HG03039 (cell line): Measurements from ENCODE around the gene EARS2.
"Not testable (repeated sequence)": the region's sequence is repeated elsewhere in the genome, so short reads cannot be mapped to it uniquely, and the experiment has no call there.

Experiments used
- ATAC-seq: cut with Tn5 transposase; IDR thresholded peaks from one replicate; pipeline ENCODE4 v1.9.1; 2021; ENCODE audit warnings: mild to moderate bottlenecking, moderate library complexity; ENCODE audit not compliant: unreplicated experiment

The EARS2 gene

GRCh38 chr16:23570992-23571632 lies 14.0 kb upstream of the EARS2 start:
- no peak for ATAC-seq

- no peak for ATAC-seq
Measured at GRCh38 chr16:23567602-23568001, 10.5 kb upstream of the EARS2 start.

DNA sequence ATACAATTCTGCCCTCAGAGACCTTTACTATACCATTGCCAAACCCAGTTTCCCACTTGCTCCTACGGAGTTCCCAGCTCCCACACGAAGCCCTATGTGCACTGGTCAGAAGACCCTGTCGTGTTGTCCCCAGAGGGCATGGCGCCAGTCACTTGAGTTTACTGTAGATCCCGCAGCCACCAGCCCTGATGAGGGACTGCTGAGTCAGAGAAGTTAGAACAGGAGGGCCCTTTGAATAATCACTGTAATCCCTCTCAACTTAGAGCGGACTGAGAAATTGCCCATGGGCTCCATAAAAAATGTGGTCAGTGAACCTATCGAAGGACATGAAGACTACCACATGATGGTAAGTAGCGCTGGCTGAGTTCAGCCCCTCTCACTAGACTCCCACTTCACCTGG lies 9.6 kb upstream of the EARS2 start:
- ATAC-seq, result no peak

DNA sequence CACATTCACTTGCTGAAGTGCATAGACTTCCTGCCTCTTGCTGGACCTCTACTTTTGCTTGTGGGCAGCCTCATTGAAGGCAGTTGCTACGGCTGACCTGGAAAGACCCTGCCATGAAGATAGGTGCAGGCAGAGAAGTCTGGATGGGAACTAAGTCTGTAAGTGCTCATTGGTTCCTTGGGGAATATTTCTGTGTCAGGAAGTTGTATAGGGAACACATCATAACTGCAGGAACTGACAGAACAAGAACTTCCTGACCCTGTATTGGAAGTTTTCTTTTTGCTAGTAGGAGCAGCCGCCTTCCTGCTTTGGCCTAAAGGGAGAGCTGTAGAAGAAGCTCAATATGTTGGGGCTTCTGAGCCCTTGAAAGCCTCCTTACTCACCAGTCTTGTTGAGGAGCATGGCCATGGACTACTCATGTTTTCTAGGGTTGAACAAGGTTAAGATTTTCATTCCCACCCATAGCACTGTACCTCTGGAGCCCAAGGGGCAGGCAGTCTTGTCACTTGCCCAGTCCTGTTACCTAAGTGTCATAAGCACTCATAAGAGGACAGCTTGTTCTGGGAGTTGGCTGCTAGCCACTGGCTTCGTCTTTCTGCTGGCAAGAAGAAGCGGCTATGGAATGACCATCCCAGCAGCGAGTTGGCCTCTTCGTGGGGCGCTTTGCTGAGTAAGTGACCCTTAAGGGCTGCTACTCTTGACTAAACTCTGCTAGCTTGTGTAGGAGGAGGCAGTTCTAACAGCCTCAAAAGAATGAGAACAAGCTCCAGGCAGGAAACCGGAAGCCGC lies 7.6 kb upstream of the EARS2 start:
- ATAC-seq, result no peak

GRCh38 chr16:23563186-23563585 lies 6.0 kb upstream of the EARS2 start:
- no peak for ATAC-seq

GRCh38 chr16:23562505-23562904 lies 5.4 kb upstream of the EARS2 start:
- ATAC-seq, result no peak

- ATAC-seq, result no peak
Measured at GRCh38 chr16:23561586-23561985, 4.4 kb upstream of the EARS2 start.

DNA sequence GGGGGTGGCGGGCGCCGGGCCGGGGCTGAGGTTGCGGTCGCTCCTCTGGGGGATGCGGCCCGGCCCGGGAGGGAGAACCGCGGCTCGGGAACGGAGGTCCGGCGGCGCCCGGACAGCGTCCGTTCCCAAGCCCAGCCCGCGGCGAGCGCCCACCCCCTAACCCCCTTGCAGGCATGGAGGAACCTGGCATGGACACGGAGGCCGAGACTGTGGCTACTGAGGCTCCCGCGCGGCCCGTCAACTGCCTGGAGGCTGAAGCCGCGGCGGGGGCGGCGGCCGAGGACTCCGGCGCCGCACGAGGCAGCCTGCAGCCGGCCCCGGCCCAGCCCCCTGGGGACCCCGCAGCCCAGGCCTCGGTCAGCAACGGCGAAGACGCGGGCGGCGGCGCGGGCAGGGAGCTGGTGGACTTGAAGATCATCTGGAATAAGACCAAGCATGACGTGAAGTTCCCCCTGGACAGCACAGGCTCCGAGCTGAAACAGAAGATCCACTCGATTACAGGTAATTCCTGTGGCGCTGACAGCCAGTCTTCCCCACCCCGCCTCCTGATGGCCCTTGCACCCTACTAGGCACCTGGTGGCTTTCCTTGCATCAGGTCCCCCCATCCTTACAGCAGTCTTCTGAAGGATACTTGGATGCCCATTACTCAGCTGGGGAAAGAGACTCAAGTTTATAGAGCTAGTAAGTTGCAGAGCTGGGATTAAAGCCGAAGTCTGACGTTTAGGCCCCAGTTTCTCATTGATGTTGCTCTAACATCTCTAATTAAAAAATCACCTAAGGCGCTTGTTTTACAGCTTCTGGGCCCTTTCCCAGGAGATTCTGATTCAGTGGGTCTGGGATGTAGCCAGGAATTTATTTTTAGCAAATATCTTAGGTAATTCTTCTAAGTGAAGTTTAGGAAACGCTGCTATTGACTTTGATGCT lies 891 bp upstream of the EARS2 start:
- peak; percentile 0 for ATAC-seq

DNA sequence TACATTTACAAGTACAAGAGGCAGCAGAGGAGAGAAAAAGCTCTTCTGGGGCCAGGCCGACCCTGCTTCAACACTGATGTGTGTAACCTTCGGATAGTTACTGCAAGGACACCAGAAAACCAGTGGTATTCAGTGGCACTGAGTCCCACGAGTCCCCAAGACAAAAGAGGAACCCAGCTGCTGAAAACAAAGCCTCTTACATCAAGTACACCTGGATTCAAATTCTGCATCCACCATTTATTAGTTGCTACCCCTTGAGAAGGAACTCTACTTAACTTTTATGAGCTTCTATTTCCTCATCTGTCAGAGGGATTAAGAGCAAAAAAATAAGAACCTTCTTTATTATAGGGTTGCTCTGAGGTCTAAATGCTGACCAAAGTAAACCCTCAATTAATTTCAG lies 2.6 kb downstream of the EARS2 start:
- no peak for ATAC-seq

DNA sequence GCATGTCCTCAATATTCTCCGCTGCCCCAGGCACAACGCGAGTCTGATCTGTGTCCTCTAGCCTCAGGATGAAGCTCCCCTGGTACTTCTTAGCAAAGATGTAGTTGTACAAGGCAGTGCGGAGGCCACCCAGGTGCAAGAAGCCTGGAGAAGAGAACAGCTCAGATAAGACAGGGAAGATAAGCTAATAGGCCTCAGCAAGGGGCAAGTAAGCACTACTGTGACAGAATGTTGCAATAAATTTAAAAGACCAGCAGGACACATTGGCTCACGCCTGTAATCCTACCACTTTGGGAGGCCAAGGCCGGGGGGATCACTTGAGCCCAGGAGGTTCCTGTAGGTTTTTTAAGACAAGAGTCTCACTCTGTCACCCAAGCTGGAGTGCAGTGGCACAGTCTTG lies 5.0 kb downstream of the EARS2 start:
- ATAC-seq, result no peak

GRCh38 chr16:23549938-23550337 lies 7.2 kb downstream of the EARS2 start:
- ATAC-seq, result no peak

DNA sequence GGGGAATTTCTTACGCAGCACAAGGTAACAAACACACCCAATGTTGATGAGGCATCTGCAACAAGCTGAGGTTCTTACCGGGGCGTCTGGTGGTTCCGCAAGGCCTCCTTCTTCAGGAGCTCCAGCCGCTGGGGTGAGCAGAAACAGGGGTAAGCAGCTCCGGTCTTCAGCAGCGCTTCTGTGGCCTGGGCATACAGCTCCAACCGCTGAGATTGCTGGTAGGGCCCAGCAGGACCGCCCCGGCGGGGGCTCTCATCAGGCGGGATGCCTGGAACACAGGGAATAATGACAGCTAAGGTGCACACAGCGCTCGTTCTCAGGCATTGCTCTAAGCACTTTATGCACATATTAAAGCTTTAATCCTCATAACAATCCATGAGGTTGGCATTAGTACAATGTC lies 12.7 kb downstream of the EARS2 start:
- ATAC-seq, result no peak

DNA sequence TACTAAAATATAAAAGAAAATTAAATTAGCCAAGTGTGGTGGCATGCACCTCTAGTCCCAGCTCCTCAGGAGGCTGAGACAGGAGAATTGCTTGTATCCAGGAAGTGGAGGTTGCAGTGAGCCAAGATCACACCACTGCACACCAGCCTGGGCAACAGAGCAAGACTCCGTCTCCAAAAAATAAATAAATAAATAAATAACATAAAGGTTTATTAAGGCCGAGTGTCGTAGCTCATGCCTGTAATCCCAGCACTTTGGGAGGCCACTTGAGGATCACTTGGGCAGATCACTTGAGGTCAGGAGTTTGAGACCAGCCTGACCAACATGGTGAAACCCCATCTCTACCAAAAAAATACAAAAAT lies 16.4 kb downstream of the EARS2 start:
- not testable (repeated sequence) for ATAC-seq

DNA sequence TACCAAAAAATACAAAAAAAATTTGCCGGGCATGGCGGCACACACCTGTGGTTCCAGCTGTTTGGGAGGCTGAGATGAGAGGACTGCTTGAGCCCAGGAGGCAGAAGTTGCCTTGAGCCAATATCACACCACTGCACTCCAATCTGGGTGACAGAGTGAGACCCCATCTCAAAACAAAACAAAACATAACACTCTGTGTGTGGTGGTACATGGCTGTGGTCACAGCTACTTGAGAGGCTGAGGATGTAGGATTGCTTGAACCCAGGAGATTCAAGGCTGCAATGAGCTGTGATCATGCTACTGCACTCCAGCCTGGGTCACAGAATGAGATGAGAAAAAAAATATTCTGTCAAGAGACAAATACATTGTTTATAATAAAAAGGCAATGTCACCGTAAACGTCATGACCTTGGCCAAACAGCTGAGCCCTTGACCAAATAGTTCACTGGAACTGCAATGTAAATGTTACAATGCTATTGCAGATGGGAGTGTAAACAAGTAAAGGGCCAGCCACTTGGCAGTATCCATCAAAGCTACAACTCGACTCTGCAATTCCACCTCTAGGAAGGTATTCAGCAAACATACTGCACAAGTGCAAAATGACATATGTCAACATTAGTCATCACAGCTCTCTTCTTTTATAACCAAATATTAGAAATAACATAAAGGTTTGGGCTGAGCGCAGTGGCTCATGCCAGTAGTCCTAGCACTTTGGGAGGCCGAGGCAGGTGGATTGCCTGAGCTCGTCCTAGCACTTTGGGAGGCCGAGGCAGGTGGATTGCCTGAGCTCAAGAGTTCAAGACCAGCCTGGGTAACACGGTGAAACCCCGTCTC lies 16.9 kb downstream of the EARS2 start:
- ATAC-seq, result no peak

DNA sequence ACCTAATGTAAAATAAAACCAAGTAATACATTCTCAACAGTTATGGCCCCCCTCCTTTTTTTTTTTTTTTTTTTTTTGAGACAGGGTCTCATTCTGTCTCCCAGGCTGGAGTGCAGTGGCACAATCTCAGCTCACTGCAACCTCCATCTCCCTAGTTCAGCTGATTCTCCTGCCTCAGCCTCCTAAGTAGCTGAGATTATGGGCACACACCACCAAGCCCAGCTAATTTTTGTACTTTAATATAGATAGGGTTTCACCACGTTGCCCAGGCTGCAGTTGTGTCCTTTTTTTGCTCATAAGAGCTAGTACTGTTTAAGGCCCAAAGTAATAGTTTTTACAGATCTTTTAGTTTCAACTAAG lies 18.3 kb downstream of the EARS2 start:
- no peak for ATAC-seq

DNA sequence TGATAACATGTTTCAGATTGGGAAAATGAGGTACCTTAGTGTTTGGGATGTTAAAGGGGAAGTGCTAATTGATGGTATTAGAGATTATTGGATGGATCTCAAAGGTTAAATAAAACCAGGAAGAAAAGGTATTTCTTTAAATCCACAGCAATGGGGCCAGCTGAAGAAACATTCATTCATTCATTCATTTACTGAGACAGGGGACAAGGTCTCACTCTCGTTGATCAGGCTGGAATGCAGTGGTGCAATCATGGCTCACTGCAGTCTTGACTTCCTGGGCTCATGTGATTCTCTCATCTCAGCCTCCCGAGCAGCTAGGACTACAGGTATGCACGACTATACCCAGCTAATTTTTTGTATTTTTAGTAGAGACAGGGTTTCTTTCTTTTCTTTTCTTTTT lies 19.8 kb downstream of the EARS2 start:
- ATAC-seq, result no peak

DNA sequence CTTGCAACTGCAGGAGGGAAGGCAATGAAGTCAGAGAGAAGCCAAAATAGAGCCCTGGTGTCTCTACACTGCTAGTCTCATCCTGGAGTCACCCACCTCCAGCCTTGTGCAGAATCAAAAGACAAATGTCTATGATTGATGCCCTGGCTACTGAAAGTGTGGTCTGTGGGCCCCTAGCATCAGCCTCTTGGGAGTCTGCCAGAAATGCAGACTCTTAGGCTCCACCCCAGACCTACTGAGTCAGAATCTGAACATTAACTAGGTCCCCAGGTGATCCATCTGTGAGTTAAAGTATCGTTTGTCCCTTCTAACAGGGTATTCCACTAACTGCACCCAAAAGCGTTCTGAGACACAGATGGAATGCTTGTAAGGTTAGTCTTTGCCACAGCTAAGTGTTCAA lies 21.2 kb downstream of the EARS2 start:
- ATAC-seq, result no peak

DNA sequence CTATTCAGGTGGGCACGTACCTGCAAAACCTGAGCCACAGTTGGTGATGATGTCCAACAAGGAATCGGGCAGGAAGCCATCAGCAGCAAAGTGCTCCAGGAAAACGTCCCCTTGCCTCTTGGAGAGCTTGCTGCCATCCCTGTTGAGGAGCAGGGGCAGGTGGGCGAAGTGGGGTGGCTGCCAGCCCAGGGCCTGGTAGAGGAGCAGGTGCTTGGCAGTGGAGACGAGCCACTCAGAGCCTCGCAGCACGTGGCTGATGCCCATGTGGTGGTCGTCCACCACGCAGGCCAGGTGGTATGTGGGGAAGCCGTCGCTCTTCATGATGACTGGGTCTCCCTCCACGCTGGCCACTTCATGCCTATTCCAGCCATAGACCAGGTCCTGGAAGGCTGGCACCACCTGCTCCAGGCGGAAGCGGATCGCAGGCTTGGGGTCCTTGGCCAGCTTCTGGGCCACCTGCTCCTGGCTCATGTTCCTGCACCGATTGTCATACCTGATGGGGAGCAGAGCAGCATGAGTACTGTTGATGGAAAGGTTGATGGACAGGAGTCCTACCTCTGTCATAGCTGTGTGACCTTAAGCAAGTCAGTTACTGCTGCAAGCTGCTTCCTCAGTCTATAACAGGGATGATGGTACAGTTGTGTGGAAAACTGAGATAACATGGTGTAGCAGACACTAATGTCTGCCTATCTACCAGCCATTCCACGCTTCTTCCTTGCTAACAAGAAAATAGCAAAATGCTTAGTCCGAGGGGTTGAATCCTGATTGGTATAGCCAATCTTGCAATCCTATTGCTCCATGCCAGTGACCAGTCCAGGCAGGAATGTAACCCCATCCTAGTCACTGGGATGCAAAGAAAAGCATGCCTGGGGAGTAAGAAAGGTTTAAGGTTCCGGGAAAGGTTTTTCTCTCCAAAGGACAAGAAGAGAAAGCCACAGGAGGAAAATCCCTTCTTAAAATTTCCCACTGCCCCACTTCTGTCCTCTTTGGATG lies 22.0 kb downstream of the EARS2 start:
- ATAC-seq, result no peak

GRCh38 chr16:23532448-23532847 lies 24.7 kb downstream of the EARS2 start:
- ATAC-seq, result no peak

DNA sequence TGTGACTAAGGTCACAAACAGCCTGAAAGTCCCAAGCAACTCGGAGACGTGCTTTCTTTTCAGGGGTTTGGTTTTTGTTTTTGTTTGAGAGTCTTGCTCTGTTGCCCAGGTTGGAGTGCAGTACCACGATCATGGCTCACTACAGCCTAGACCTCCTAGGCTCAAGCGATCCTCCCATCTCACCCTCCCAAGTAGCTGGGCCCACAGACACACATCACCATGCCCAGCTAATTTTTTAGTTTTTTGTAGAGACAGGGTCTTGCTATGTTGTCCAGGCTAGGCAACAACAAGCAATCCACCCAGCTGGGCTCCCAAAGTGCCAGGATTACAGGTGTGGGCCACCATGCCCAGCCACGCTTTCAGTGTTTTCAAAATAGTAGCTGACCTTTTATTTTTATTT lies 27.1 kb downstream of the EARS2 start:
- ATAC-seq, result no peak
